Body of pancreas (tissue), 4 donors: ENCODE data around the gene DMBT1. TPM values are rescaled to one million over a fixed set of nuclear protein-coding genes. Genes with fewer than 3 reads are reported as not detected.

Experiments used
- ATAC-seq: fragments of 150-250 bp; one replicate; pipeline ENCODE4 v1.9.1; 2016
- DNase-seq, 4 donors: peaks; one replicate each; pipeline ENCODE4 v3.0.0-alpha.2; 2019
- H3K27ac ChIP-seq, 4 donors: fragments of 200-600 bp; sonication (generic); 1 replicate in 3 of 4; 2 replicates in 1 of 4; pipeline versions ENCODE4 v1.5.1 to v1.6.1; 2016 to 2019; ENCODE audit warnings: mild to moderate bottlenecking in 1 of 4, mixed read lengths in 1 of 4, moderate library complexity in 1 of 4
- H3K27me3 ChIP-seq, 2 donors: fragments of 200-600 bp; sonication (generic); one replicate each; pipeline ENCODE4 v1.6.0; 2016; ENCODE audit warnings: mild to moderate bottlenecking in 1 of 2
- H3K36me3 ChIP-seq, 2 donors: fragments of 200-600 bp; sonication (generic); replicated peaks in 1 of 2; 2 replicates each; pipeline ENCODE4 v1.5.1; 2016; ENCODE audit warnings: low read depth in 2 of 2; ENCODE audit not compliant: insufficient read depth in 1 of 2
- H3K4me1 ChIP-seq: fragments of 200-600 bp; sonication (generic); one replicate; pipeline ENCODE4 v1.6.0; 2016
- H3K4me3 ChIP-seq, 2 donors: fragments of 200-600 bp; sonication (generic); 1 replicate in 1 of 2; 2 replicates in 1 of 2; pipeline ENCODE4 v1.5.1; 2016 to 2019
- H3K9me3 ChIP-seq, 3 donors: fragments of 200-600 bp; sonication (generic); 1 replicate in 2 of 3; 2 replicates in 1 of 3; pipeline ENCODE4 v1.5.1; 2016
- POLR2A ChIP-seq, 3 donors: fragments of 450-650 bp; IDR thresholded peaks; one replicate each; pipeline ENCODE4 v1.6.1; 2016; ENCODE audit warnings: antibody characterized with exemption in 3 of 3, mild to moderate bottlenecking in 2 of 3
- WGBS, 2 donors: methylation state at CpG; one replicate each; pipeline ENCODE4 v1.1.5; 2017; 5-methylcytosine and 5-hydroxymethylcytosine counted together
- intact Hi-C: fragments of 100-400 bp; cut with DNase I; formaldehyde crosslinking; loops from one replicate; pipeline ENCODE4 v1.15.1; 2023
- total RNA-seq, 2 donors: library from RNA; depleted of rRNA; stranded (reverse); fragments of >200 nt; gene quantifications; one replicate each; pipeline ENCODE4 v1.1.0, GENCODE V29; 2016
- TF ChIP-seq, protein P1 (sequence below), 7 experiments: fragments of 450-650 bp in 4 of 7; fragments of 200-600 bp in 3 of 7; sonication (generic) in 3 of 7; IDR thresholded peaks; one replicate each; pipeline ENCODE4 v1.5.1; 2016 to 2019; ENCODE audit warnings: antibody characterized with exemption in 7 of 7

Gene DMBT1
- total RNA-seq, 2 donors from 2014 or later = 0.26 to 0.33 TPM

DNA sequence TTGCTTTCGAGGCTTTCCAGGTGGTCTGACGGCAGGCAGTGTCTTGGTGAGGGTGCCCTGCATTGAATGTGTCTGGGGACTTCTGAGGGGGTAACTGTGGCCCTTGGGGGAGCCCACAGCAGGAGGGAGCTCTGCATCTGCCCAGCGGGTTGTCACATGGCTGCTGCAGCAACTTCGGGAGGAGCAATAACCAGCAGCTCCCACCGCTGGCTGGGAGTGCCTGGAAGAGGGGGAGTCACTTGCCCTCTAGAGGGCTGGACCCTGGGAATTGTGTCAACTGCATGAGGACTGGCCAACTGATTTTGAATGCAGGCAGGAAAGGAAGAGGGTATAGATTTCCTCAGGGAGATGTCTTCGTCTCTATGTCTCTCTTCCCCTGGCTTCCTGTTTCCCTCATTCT, 112.7 kb downstream of the DMBT1 start:
- WGBS, 2 donors = 79% methylated on average over 5 to 6 of the region's 6 CpGs
- TF ChIP-seq, protein P1, sequence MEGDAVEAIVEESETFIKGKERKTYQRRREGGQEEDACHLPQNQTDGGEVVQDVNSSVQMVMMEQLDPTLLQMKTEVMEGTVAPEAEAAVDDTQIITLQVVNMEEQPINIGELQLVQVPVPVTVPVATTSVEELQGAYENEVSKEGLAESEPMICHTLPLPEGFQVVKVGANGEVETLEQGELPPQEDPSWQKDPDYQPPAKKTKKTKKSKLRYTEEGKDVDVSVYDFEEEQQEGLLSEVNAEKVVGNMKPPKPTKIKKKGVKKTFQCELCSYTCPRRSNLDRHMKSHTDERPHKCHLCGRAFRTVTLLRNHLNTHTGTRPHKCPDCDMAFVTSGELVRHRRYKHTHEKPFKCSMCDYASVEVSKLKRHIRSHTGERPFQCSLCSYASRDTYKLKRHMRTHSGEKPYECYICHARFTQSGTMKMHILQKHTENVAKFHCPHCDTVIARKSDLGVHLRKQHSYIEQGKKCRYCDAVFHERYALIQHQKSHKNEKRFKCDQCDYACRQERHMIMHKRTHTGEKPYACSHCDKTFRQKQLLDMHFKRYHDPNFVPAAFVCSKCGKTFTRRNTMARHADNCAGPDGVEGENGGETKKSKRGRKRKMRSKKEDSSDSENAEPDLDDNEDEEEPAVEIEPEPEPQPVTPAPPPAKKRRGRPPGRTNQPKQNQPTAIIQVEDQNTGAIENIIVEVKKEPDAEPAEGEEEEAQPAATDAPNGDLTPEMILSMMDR (IDR thresholded peaks at IDR 0.05) = no peak
- no peak for TF ChIP-seq POLR2A (IDR thresholded peaks at IDR 0.05)
- no peak for DNase-seq
- no peaks in the 10 kb centered on the region for H3K9me3 ChIP-seq
- intact Hi-C loops = no loop called here
- H3K4me1 ChIP-seq = peaks cover 5% of the 10 kb centered on the region
- H3K27ac ChIP-seq = no peak overlapping the region
- no peak for ATAC-seq
- no peaks in the 10 kb centered on the region for H3K36me3 ChIP-seq
- no peaks in the 10 kb centered on the region for H3K27me3 ChIP-seq
- no peak overlapping the region for H3K4me3 ChIP-seq

DNA sequence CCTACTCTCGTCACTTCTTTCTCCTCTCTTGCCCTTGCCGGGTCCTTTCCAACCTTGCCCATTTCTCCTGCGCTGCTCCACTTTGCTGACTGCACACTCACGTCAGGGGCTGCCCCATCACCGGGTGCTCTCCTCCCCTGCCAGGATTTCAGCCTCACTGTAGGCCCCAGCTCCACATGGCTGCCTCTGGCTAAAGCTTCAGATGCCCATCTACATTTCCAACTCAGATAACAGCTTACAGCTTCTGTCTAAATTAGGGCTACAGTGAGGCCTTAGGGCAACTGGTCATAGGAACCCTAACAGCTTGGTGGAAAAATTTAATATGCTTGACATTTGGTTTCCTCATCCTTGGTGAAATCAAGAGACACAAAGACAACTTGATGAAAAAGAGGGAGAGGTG, 113.2 kb downstream of the DMBT1 start:
- no peaks in the 10 kb centered on the region for H3K36me3 ChIP-seq
- ATAC-seq (no peak), DNase-seq (no peak)
- no peak overlapping the region for H3K4me3 ChIP-seq
- 86 to 90% methylated on average over 5 of the region's 5 CpGs for WGBS, 2 donors
- intact Hi-C loops = no loop called here
- TF ChIP-seq, protein P1 (IDR thresholded peaks at IDR 0.05) = no peak
- no peak for TF ChIP-seq POLR2A (IDR thresholded peaks at IDR 0.05)
- H3K27me3 ChIP-seq = no peaks in the 10 kb centered on the region
- H3K4me1 ChIP-seq = peaks cover 5% of the 10 kb centered on the region
- H3K27ac ChIP-seq = no peak overlapping the region
- no peaks in the 10 kb centered on the region for H3K9me3 ChIP-seq

DNA sequence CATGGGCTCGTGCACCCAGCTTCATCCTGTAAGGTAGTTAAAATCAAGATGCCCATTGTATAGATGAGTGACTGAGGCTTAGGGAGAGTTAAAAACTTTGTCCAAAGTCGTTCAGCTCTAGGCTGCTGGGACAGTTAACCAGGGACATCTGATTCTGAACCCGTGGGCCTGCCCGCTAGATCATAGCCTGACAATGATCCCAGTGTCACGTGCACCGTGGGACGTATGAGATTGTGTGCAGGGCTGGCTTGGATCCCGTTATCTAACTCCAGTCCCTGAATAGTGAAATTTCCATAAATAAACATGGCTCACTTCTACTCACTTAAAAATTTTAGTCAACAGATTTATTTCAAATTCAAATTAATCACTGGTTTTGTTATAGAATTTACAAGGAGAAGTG, 114.2 kb downstream of the DMBT1 start:
- Histone ChIP-seq H3K27me3 (no peaks in the 10 kb centered on the region), H3K9me3 (no peaks in the 10 kb centered on the region), H3K4me3 (no peak overlapping the region), H3K36me3 (no peaks in the 10 kb centered on the region), H3K4me1 (no peaks in the 10 kb centered on the region), H3K27ac (no peak overlapping the region)
- TF ChIP-seq, protein P1 (IDR thresholded peaks at IDR 0.05) = no peak
- TF ChIP-seq POLR2A (IDR thresholded peaks at IDR 0.05) = no peak
- DNase-seq = peak in 2 of 4 donors; percentile 27 to 41
- 25 to 40% methylated on average over 8 of the region's 8 CpGs for WGBS, 2 donors
- intact Hi-C loops = no loop called here
- ATAC-seq = peak; percentile 30

DNA sequence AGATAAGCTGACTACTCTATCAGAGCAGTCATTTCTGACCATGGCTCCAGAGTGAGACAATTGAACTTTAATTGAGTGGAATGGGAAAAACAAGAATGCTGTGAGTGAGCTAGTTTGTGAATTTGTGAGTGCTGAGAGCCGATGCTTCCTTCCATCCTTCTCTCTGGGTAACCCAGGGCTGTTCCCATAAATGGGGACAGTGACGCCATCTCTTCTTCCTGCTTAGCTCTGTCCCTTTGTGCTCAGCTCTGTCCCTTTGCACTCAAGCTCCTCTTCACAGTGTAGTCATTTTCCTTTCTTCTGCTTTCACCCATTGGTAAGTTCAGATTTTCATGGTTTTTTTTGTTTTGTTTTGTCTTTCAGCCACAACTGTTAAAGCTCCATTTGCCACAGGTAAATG, 114.7 kb downstream of the DMBT1 start:
- TF ChIP-seq POLR2A (IDR thresholded peaks at IDR 0.05) = no peak
- TF ChIP-seq, protein P1 (IDR thresholded peaks at IDR 0.05) = no peak
- Histone ChIP-seq H3K27me3 (no peaks in the 10 kb centered on the region), H3K36me3 (no peaks in the 10 kb centered on the region), H3K4me1 (no peaks in the 10 kb centered on the region), H3K27ac (no peak overlapping the region), H3K4me3 (no peak overlapping the region), H3K9me3 (no peaks in the 10 kb centered on the region)
- ATAC-seq = no peak
- no peak for DNase-seq
- intact Hi-C loops = no loop called here
- WGBS, 2 donors = 77 to 81% methylated on average over 2 of the region's 2 CpGs

DNA sequence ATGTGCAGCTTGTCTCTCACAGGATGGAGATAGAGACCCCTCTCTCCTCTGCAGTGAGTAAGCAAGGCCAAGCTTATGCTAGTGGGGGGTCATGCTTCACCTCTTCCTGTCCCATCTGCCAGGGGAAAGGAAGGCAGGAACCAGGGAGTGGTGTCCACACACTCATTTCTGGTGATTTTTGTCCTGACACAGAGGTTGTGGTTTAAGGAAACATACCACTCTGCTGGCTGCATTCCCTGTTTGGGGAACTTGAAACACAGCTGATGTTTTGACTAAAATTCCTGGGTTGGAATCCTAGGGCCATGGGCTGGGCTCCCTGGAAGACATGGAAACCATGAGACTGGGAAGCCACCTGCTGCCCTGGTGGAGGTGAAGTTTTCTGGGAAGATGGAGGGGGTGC, 117.7 kb downstream of the DMBT1 start:
- no peaks in the 10 kb centered on the region for H3K27me3 ChIP-seq
- TF ChIP-seq, protein P1 (IDR thresholded peaks at IDR 0.05) = no peak
- TF ChIP-seq POLR2A (IDR thresholded peaks at IDR 0.05) = no peak
- DNase-seq = no peak
- no peak overlapping the region for H3K4me3 ChIP-seq
- H3K9me3 ChIP-seq = no peaks in the 10 kb centered on the region
- H3K36me3 ChIP-seq = no peaks in the 10 kb centered on the region
- ATAC-seq = no peak
- H3K27ac ChIP-seq = no peak overlapping the region
- no peaks in the 10 kb centered on the region for H3K4me1 ChIP-seq
- intact Hi-C loops = no loop called here
